Measurements from ENCODE around the gene EPB41L3. TPM values are rescaled to one million over a fixed set of nuclear protein-coding genes. Genes with fewer than 3 reads are reported as not detected.

EPB41L3 gene
- total and polyA plus RNA-seq, 2 experiments from 2014 or later = 8.0 to 11.7 TPM

GRCh38 chr18:5516841-5517240 is 27.0 kb downstream of the EPB41L3 start:
- DNase-seq (ENCODE audit: low spot score) (no peak), ATAC-seq (no peak)
- Mint-ChIP-seq H3K4me3 (no peak overlapping the region), H3K9me3 (no peaks in the 10 kb centered on the region), H3K4me1 (peaks cover 19% of the 10 kb centered on the region), H3K36me3 (ENCODE audit: low read depth) (no peaks in the 10 kb centered on the region), H3K27ac (no peak overlapping the region), H3K27me3 (ENCODE audit: insufficient read depth, low read depth, poor library complexity) (no peaks in the 10 kb centered on the region)
- Histone ChIP-seq H3K27me3 (ENCODE audit: insufficient read depth) (no peaks in the 10 kb centered on the region), H3F3A (replicated peaks; ENCODE audit: low read depth) (no peaks in the 10 kb centered on the region), H3K79me2 (replicated peaks; ENCODE audit: insufficient read depth) (no peaks in the 10 kb centered on the region), H3K36me3 (ENCODE audit: insufficient read depth) (no peaks in the 10 kb centered on the region), H3K4me2 (no peak overlapping the region), H3K4me1 (ENCODE audit: insufficient read depth) (0 out of 2 replicates have a peak, but pooled peaks cover 7% of the 10 kb centered on the region), H3K4me3 (no peak overlapping the region), H2AFZ (no peak overlapping the region), H3K9me2 (ENCODE audit: insufficient read depth) (no peaks in the 10 kb centered on the region), H3K27ac (ENCODE audit: low read depth) (no peak overlapping the region), H4K20me1 (replicated peaks; ENCODE audit: insufficient read depth) (no peaks in the 10 kb centered on the region)
- TF ChIP-seq EZH2 (IDR thresholded peaks at IDR 0.05; ENCODE audit: low read depth, unreplicated experiment) (no peak), EZH2phosphoT487 (IDR thresholded peaks at IDR 0.05; ENCODE audit: unreplicated experiment) (no peak), ZNF462 (CRISPR knock-in tag; IDR thresholded peaks at IDR 0.05) (no peak), POLR2AphosphoS5 (IDR thresholded peaks at IDR 0.05; ENCODE audit: low read depth) (no peak), ZNF114 (CRISPR knock-in tag; IDR thresholded peaks at IDR 0.05) (no peak), NANOG (IDR thresholded peaks at IDR 0.05; ENCODE audit: borderline replicate concordance) (no peak), JUNB (IDR thresholded peaks at IDR 0.05; ENCODE audit: unreplicated experiment) (no peak), CREB1 (CRISPR knock-in tag; IDR thresholded peaks at IDR 0.05; ENCODE audit: low read depth) (no peak), ETS1 (IDR thresholded peaks at IDR 0.05) (no peak), CTCF (conservative IDR thresholded peaks at IDR 0.05; ENCODE audit: low read depth in 2 of 2) (no peak), REST (IDR thresholded peaks at IDR 0.05; ENCODE audit: unreplicated experiment) (no peak), ZNF331 (CRISPR knock-in tag; IDR thresholded peaks at IDR 0.05; ENCODE audit: low read depth) (no peak), STAT1 (IDR thresholded peaks at IDR 0.05; ENCODE audit: unreplicated experiment) (no peak)
